ENCODE data around the gene SLC35A4. TPM values are rescaled to one million over a fixed set of nuclear protein-coding genes. Genes with fewer than 3 reads are reported as not detected.

The SLC35A4 gene
- total and polyA plus RNA-seq, 2 of the 8 experiments (the other 6 are each of a cell fraction or from before 2014, with no cell fraction given), result 78.6 to 133 TPM

- TF ChIP-seq POLR2A (IDR thresholded peaks at IDR 0.05; ENCODE audit: control extremely low read depth in 1 of 2, low read depth in 2 of 2, low read length in 2 of 2), result peak in 1 of 2 experiments; percentile 48; a peak in 2 of 3 replicates
- peak in 1 of 2 experiments; percentile 7; a peak in 1 of 4 replicates for TF ChIP-seq RAD21 (IDR thresholded peaks at IDR 0.05 in 1 of 2, conservative IDR thresholded peaks at IDR 0.05 in 1 of 2; ENCODE audit: low read depth in 2 of 2, low read length in 2 of 2)
- no peak for TF ChIP-seq RFX5 (IDR thresholded peaks at IDR 0.05; ENCODE audit: borderline replicate concordance, low read depth, low read length)
- peak; percentile 10; the same call in 1 of the 2 replicates for TF ChIP-seq SP1 (IDR thresholded peaks at IDR 0.05; ENCODE audit: low read depth, low read length)
- TF ChIP-seq ATF2 (IDR thresholded peaks at IDR 0.05; ENCODE audit: low read length), result 0 out of 2 replicates have a peak, but pooled peaks have one; percentile 66
- TF ChIP-seq ASH2L (IDR thresholded peaks at IDR 0.05; ENCODE audit: low read length), result peak; percentile 94
- peak; percentile 79; the same call in 1 of the 2 replicates for TF ChIP-seq SUZ12 (IDR thresholded peaks at IDR 0.05; ENCODE audit: low read length)
- TF ChIP-seq E2F6 (IDR thresholded peaks at IDR 0.05), result peak; percentile 96
Measured at GRCh38 chr5:140564196-140565023, at the start of gene SLC35A4, which contains the start of gene APBB3 (continued).
